Spinal cord (tissue), 10 donors: Measurements from ENCODE around the gene OCRL. TPM values are rescaled to one million over a fixed set of nuclear protein-coding genes. Genes with fewer than 3 reads are reported as not detected.

Experiments
- DNase-seq, 6 donors: peaks; one replicate each; pipeline versions ENCODE4 v3.0.0 to v3.0.0-alpha.2; 2013 to 2015; ENCODE audit warnings: low spot score in 6 of 6, low read depth in 4 of 6
- H3K27ac ChIP-seq: one replicate; pipeline ENCODE4 v1.5.1; 2013; ENCODE audit warnings: low read depth, low read length, control low read depth
- H3K27me3 ChIP-seq: one replicate; pipeline ENCODE4 v1.6.1; 2013; ENCODE audit warnings: low read length; ENCODE audit not compliant: control insufficient read depth, insufficient read depth
- H3K36me3 ChIP-seq: one replicate; pipeline ENCODE4 v1.6.1; 2013; ENCODE audit warnings: low read length; ENCODE audit not compliant: control insufficient read depth, insufficient read depth
- H3K4me1 ChIP-seq: one replicate; pipeline ENCODE4 v1.6.1; 2013; ENCODE audit warnings: low read length; ENCODE audit not compliant: control insufficient read depth, insufficient read depth
- H3K4me3 ChIP-seq: one replicate; pipeline ENCODE4 v1.5.1; 2013; ENCODE audit warnings: low read depth, low read length, control low read depth
- H3K9me3 ChIP-seq: one replicate; pipeline ENCODE4 v1.6.1; 2013; ENCODE audit warnings: low read length; ENCODE audit not compliant: control insufficient read depth, insufficient read depth
- WGBS: methylation state at CpG from one replicate; pipeline ENCODE4 v1.1.5; 2013; ENCODE audit warnings: missing lambda C conversion rate; ENCODE audit not compliant: insufficient coverage; 5-methylcytosine and 5-hydroxymethylcytosine counted together
- polyA plus RNA-seq, 2 donors: library from polyadenylated mRNA; unstranded; fragments of 120-200 nt; gene quantifications; one replicate each; pipeline ENCODE4 v1.2.1, GENCODE V29; 2013; ENCODE audit not compliant: insufficient read length in 2 of 2
- total RNA-seq, 2 donors: library from RNA; depleted of rRNA in 1 of 2; stranded (reverse); fragments of 120-200 nt in 1 of 2; fragments of >200 nt in 1 of 2; gene quantifications; one replicate each; pipeline versions ENCODE4 v1.2.3 to v1.2.4, GENCODE V29; 2013 to 2014
- donor health status: healthy.

The OCRL gene
- total and polyA plus RNA-seq, 4 donors = 25.5 to 37.2 (median 33.7) TPM

GRCh38 chrX:129614481-129615255 is 74.6 kb downstream of the OCRL start:
- no peaks in the 10 kb centered on the region for H3K4me1 ChIP-seq
- H3K4me3 ChIP-seq = no peak overlapping the region
- no peak for DNase-seq
- 85% methylated on average over 2 of the region's 5 CpGs for WGBS
- H3K27ac ChIP-seq = no peak overlapping the region
- H3K27me3 ChIP-seq = peaks cover 6% of the 10 kb centered on the region
- H3K36me3 ChIP-seq = no peaks in the 10 kb centered on the region
- H3K9me3 ChIP-seq = no peaks in the 10 kb centered on the region

GRCh38 chrX:129617420-129617819 is 77.4 kb downstream of the OCRL start:
- Histone ChIP-seq H3K4me1 (no peaks in the 10 kb centered on the region), H3K9me3 (no peaks in the 10 kb centered on the region), H3K4me3 (no peak overlapping the region), H3K27ac (no peak overlapping the region), H3K27me3 (peaks cover 4% of the 10 kb centered on the region), H3K36me3 (no peaks in the 10 kb centered on the region)
- WGBS = 79% methylated on average over 4 of the region's 6 CpGs
- DNase-seq = no peak

- Histone ChIP-seq H3K27ac (no peak overlapping the region), H3K4me3 (no peak overlapping the region), H3K36me3 (no peaks in the 10 kb centered on the region), H3K4me1 (peaks cover 4% of the 10 kb centered on the region), H3K9me3 (no peaks in the 10 kb centered on the region), H3K27me3 (peaks cover 7% of the 10 kb centered on the region)
- WGBS = 58% methylated on average over 3 of the region's 4 CpGs
- DNase-seq = no peak
Measured at GRCh38 chrX:129618997-129619396, 78.9 kb downstream of the OCRL start.

- Histone ChIP-seq H3K4me1 (peaks cover 4% of the 10 kb centered on the region), H3K27me3 (peaks cover 7% of the 10 kb centered on the region), H3K36me3 (no peaks in the 10 kb centered on the region)
Measured at GRCh38 chrX:129622757-129623301, 82.8 kb downstream of the OCRL start.

GRCh38 chrX:129626026-129626425 is 86.0 kb downstream of the OCRL start:
- no CpG with 5 or more reads among the region's 3 CpGs for WGBS

More at GRCh38 chrX:129622757-129623301, 82.8 kb downstream of the OCRL start:
- H3K27ac ChIP-seq = no peak overlapping the region
- H3K9me3 ChIP-seq = no peaks in the 10 kb centered on the region
- peak in 1 of 6 donors; percentile 38 for DNase-seq
- 42% methylated on average over 7 of the region's 10 CpGs for WGBS
- H3K4me3 ChIP-seq = no peak overlapping the region

GRCh38 chrX:129629837-129630236 is 89.8 kb downstream of the OCRL start:
- 38% methylated on average over 7 of the region's 7 CpGs for WGBS
- Histone ChIP-seq H3K27me3 (peaks cover 3% of the 10 kb centered on the region), H3K27ac (peak overlapping the region; percentile 9), H3K36me3 (no peaks in the 10 kb centered on the region), H3K4me3 (no peak overlapping the region), H3K9me3 (no peaks in the 10 kb centered on the region), H3K4me1 (peaks cover 21% of the 10 kb centered on the region)
- peak in 2 of 6 donors; percentile 41 to 71 for DNase-seq

More at GRCh38 chrX:129626026-129626425, 86.0 kb downstream of the OCRL start:
- Histone ChIP-seq H3K4me1 (peaks cover 8% of the 10 kb centered on the region), H3K27me3 (peaks cover 4% of the 10 kb centered on the region), H3K9me3 (no peaks in the 10 kb centered on the region), H3K36me3 (no peaks in the 10 kb centered on the region), H3K4me3 (no peak overlapping the region), H3K27ac (no peak overlapping the region)
- no peak for DNase-seq

GRCh38 chrX:129631849-129632248 is 91.8 kb downstream of the OCRL start:
- Histone ChIP-seq H3K36me3 (no peaks in the 10 kb centered on the region), H3K4me3 (no peak overlapping the region), H3K4me1 (peaks cover 33% of the 10 kb centered on the region), H3K27me3 (peaks cover 3% of the 10 kb centered on the region), H3K27ac (no peak overlapping the region), H3K9me3 (no peaks in the 10 kb centered on the region)
- 86% methylated on average over 5 of the region's 5 CpGs for WGBS
- no peak for DNase-seq

GRCh38 chrX:129632443-129632842 is 92.4 kb downstream of the OCRL start:
- Histone ChIP-seq H3K9me3 (no peaks in the 10 kb centered on the region), H3K4me3 (no peak overlapping the region), H3K27ac (no peak overlapping the region), H3K27me3 (peaks cover 3% of the 10 kb centered on the region), H3K36me3 (no peaks in the 10 kb centered on the region), H3K4me1 (peaks cover 33% of the 10 kb centered on the region)
- 70% methylated on average over 2 of the region's 7 CpGs for WGBS
- DNase-seq = no peak

GRCh38 chrX:129634541-129634940 is 94.5 kb downstream of the OCRL start:
- Histone ChIP-seq H3K27me3 (peaks cover 9% of the 10 kb centered on the region), H3K36me3 (no peaks in the 10 kb centered on the region), H3K4me1 (peaks cover 33% of the 10 kb centered on the region), H3K4me3 (no peak overlapping the region), H3K27ac (peak overlapping the region; percentile 70), H3K9me3 (no peaks in the 10 kb centered on the region)
- 17% methylated on average over 5 of the region's 7 CpGs for WGBS
- DNase-seq = peak in 5 of 6 donors; percentile 54 to 92 (median 74)
